OCI-LY1 (cell line): Measurements from ENCODE around the gene TBC1D20.

Experiments used
- H2AFZ ChIP-seq: fragments of 200-600 bp; sonication (generic), shearing (Covaris generic); 2 replicates; pipeline ENCODE4 v1.6.0; 2014; ENCODE audit warnings: antibody characterized with exemption, mild to moderate bottlenecking, low read length
- H3F3A ChIP-seq: fragments of 200-600 bp; sonication (generic), shearing (Covaris generic); 2 replicates; pipeline ENCODE4 v1.6.0; 2014; ENCODE audit warnings: mild to moderate bottlenecking, antibody characterized with exemption, low read length, moderate library complexity; ENCODE audit not compliant: insufficient read depth
- H3K27ac ChIP-seq: fragments of 200-600 bp; sonication (generic); 2 replicates; pipeline ENCODE4 v1.5.1; 2014; ENCODE audit warnings: low read length, mixed run types, mild to moderate bottlenecking, low read depth; ENCODE audit not compliant: poor library complexity, severe bottlenecking
- H3K27me3 ChIP-seq: fragments of 200-600 bp; sonication (generic); 2 replicates; pipeline ENCODE4 v1.6.0; 2014; ENCODE audit warnings: antibody characterized with exemption, mild to moderate bottlenecking, low read length, moderate library complexity; ENCODE audit not compliant: insufficient read depth
- H3K36me3 ChIP-seq: fragments of 200-600 bp; sonication (generic); 2 replicates; pipeline ENCODE4 v1.6.1; 2014; ENCODE audit warnings: mild to moderate bottlenecking, antibody characterized with exemption, low read length, moderate library complexity, mixed read lengths; ENCODE audit not compliant: insufficient read depth
- H3K4me1 ChIP-seq: fragments of 200-600 bp; sonication (generic); 2 replicates; pipeline ENCODE4 v1.5.1; 2014; ENCODE audit warnings: mild to moderate bottlenecking, low read length, moderate library complexity; ENCODE audit not compliant: insufficient read depth, severe bottlenecking
- H3K4me2 ChIP-seq: fragments of 200-600 bp; sonication (generic), shearing (Covaris generic); 2 replicates; pipeline ENCODE4 v1.6.1; 2014; ENCODE audit warnings: low read length
- H3K4me3 ChIP-seq: fragments of 200-600 bp; sonication (generic); 2 replicates; pipeline ENCODE4 v1.5.1; 2014; ENCODE audit warnings: low read length, low read depth, mild to moderate bottlenecking, mixed read lengths; ENCODE audit not compliant: poor library complexity, severe bottlenecking
- H3K79me2 ChIP-seq: fragments of 200-600 bp; shearing (Covaris generic); 2 replicates; pipeline ENCODE4 v1.6.1; 2016; ENCODE audit warnings: mixed run types, low read length, mixed read lengths; ENCODE audit not compliant: insufficient read depth
- H3K9ac ChIP-seq: fragments of 200-600 bp; sonication (generic), shearing (Covaris generic); 2 replicates; pipeline ENCODE4 v1.6.1; 2014; ENCODE audit warnings: mild to moderate bottlenecking, low read length, mixed read lengths
- H3K9me2 ChIP-seq: fragments of 200-600 bp; sonication (generic), shearing (Covaris generic); 2 replicates; pipeline ENCODE4 v1.6.1; 2014; ENCODE audit warnings: low read depth, mild to moderate bottlenecking, low read length, mixed read lengths
- H3K9me3 ChIP-seq: fragments of 200-600 bp; shearing (Covaris generic); 2 replicates; pipeline ENCODE4 v1.6.1; 2014; ENCODE audit warnings: low read length, mixed read lengths
- H4K20me1 ChIP-seq: fragments of 200-600 bp; sonication (generic), shearing (Covaris generic); 2 replicates; pipeline ENCODE4 v1.6.0; 2016; ENCODE audit warnings: mild to moderate bottlenecking, low read length; ENCODE audit not compliant: insufficient read depth
- CTCF ChIP-seq: fragments of 200-600 bp; sonication (generic), shearing (Covaris generic); IDR thresholded peaks from 2 replicates; pipeline ENCODE4 v1.5.1; 2017; ENCODE audit warnings: mild to moderate bottlenecking, antibody characterized with exemption, low read length, moderate library complexity, mixed read lengths
- EZH2 ChIP-seq: fragments of 200-600 bp; sonication (generic), shearing (Covaris generic); IDR thresholded peaks from 2 replicates; pipeline ENCODE4 v1.8.0; 2017; ENCODE audit warnings: borderline replicate concordance, mixed run types, mild to moderate bottlenecking, antibody characterized with exemption, low read length, moderate library complexity, mixed read lengths

The TBC1D20 gene

GRCh38 chr20:420721-421574, 41.4 kb downstream of the TBC1D20 start:
- Histone ChIP-seq H4K20me1 (no peaks in the 10 kb centered on the region), H3K4me1 (peaks cover 23% of the 10 kb centered on the region), H3K27me3 (no peaks in the 10 kb centered on the region), H3K9me2 (no peaks in the 10 kb centered on the region), H3K4me2 (peak overlapping the region; percentile 58), H3K27ac (no peak overlapping the region), H3K79me2 (no peaks in the 10 kb centered on the region), H2AFZ (no peak overlapping the region), H3K9me3 (no peaks in the 10 kb centered on the region), H3F3A (no peaks in the 10 kb centered on the region), H3K36me3 (peaks cover 36% of the 10 kb centered on the region), H3K4me3 (peak overlapping the region; percentile 50), H3K9ac (no peak overlapping the region)
- no peak for TF ChIP-seq EZH2
- TF ChIP-seq CTCF = no peak

- peaks cover 43% of the 10 kb centered on the region for H3K36me3 ChIP-seq
- H3K4me3 ChIP-seq = peak overlapping the region; percentile 45
These were observed 42.1 kb downstream of the TBC1D20 start for GRCh38 chr20:420166-420620.

GRCh38 chr20:419556-420165, 42.7 kb downstream of the TBC1D20 start:
- no peak for TF ChIP-seq EZH2
- peak; percentile 40; the same call in 1 of the 2 replicates for TF ChIP-seq CTCF
- H3K4me3 ChIP-seq = peak overlapping the region; percentile 45

More at GRCh38 chr20:420166-420620, 42.1 kb downstream of the TBC1D20 start:
- Histone ChIP-seq H3K9me2 (no peaks in the 10 kb centered on the region), H4K20me1 (no peaks in the 10 kb centered on the region), H3K4me1 (peaks cover 23% of the 10 kb centered on the region), H3K9me3 (no peaks in the 10 kb centered on the region), H3K27me3 (no peaks in the 10 kb centered on the region), H3K9ac (peak overlapping the region; percentile 41; the same call in 1 of the 2 replicates), H3F3A (no peaks in the 10 kb centered on the region), H3K4me2 (peak overlapping the region; percentile 61), H2AFZ (no peak overlapping the region), H3K27ac (peak overlapping the region; percentile 92), H3K79me2 (no peaks in the 10 kb centered on the region)
- TF ChIP-seq CTCF (no peak), EZH2 (no peak)

More at GRCh38 chr20:419556-420165, 42.7 kb downstream of the TBC1D20 start:
- Histone ChIP-seq H3K9me2 (no peaks in the 10 kb centered on the region), H3F3A (no peaks in the 10 kb centered on the region), H3K27ac (peak overlapping the region; percentile 92), H3K4me2 (peak overlapping the region; percentile 61), H3K79me2 (0 out of 2 replicates have a peak, but pooled peaks cover 1% of the 10 kb centered on the region), H3K4me1 (peaks cover 23% of the 10 kb centered on the region), H3K9ac (peak overlapping the region; percentile 58; the same call in 1 of the 2 replicates), H2AFZ (no peak overlapping the region), H3K9me3 (no peaks in the 10 kb centered on the region), H4K20me1 (no peaks in the 10 kb centered on the region), H3K27me3 (no peaks in the 10 kb centered on the region), H3K36me3 (peaks cover 45% of the 10 kb centered on the region)
